Smooth muscle cell (in vitro differentiated cells): ENCODE results near the gene ARHGEF40. TPM values are rescaled to one million over a fixed set of nuclear protein-coding genes. Genes with fewer than 3 reads are reported as not detected.

Experiments used
- DNase-seq: peaks from one replicate; lab custom pipeline; 2025; ENCODE audit not compliant: unreplicated experiment; lab: John Stamatoyannopoulos, UW
- H2AFZ ChIP-seq: fragments of 200-600 bp; sonication (generic); 2 replicates; pipeline ENCODE4 v1.6.0; 2016; ENCODE audit warnings: antibody characterized with exemption, low read depth, mild to moderate bottlenecking
- H3F3A ChIP-seq: fragments of 200-600 bp; sonication (generic); 2 replicates; pipeline ENCODE4 v1.6.0; 2017; ENCODE audit warnings: antibody characterized with exemption, low read depth
- H3K27ac ChIP-seq: fragments of 200-600 bp; sonication (generic); 2 replicates; pipeline ENCODE4 v1.5.1; 2016; ENCODE audit warnings: low read depth, mild to moderate bottlenecking
- H3K27me3 ChIP-seq: fragments of 200-600 bp; sonication (generic); 2 replicates; pipeline ENCODE4 v1.6.1; 2016; ENCODE audit warnings: low read depth, mild to moderate bottlenecking
- H3K36me3 ChIP-seq: fragments of 200-600 bp; sonication (generic); 2 replicates; pipeline ENCODE4 v1.5.1; 2016; ENCODE audit warnings: low read depth
- H3K4me1 ChIP-seq: fragments of 200-600 bp; sonication (generic); 2 replicates; pipeline ENCODE4 v1.5.1; 2016; ENCODE audit warnings: low read depth
- H3K4me2 ChIP-seq: fragments of 200-600 bp; sonication (generic); 2 replicates; pipeline ENCODE4 v1.6.0; 2016; ENCODE audit warnings: mild to moderate bottlenecking
- H3K4me3 ChIP-seq: fragments of 200-600 bp; sonication (generic); 2 replicates; pipeline ENCODE4 v1.5.1; 2016; ENCODE audit warnings: mild to moderate bottlenecking
- H3K79me2 ChIP-seq: fragments of 200-600 bp; sonication (generic); 2 replicates; pipeline ENCODE4 v1.6.0; 2016; ENCODE audit warnings: low read depth, mild to moderate bottlenecking
- H3K9ac ChIP-seq: fragments of 200-600 bp; sonication (generic); 2 replicates; pipeline ENCODE4 v1.6.0; 2016; ENCODE audit warnings: low read depth
- H3K9me3 ChIP-seq: fragments of 200-600 bp; sonication (generic); replicated peaks from 2 replicates; pipeline ENCODE4 v1.5.1; 2016; ENCODE audit warnings: low read depth
- H4K20me1 ChIP-seq: fragments of 200-600 bp; sonication (generic); 2 replicates; pipeline ENCODE4 v1.6.0; 2016; ENCODE audit warnings: low read depth
- WGBS: methylation state at CpG from one replicate; pipeline ENCODE4 v1.1.7; 2016; ENCODE audit warnings: low lambda C conversion rate; 5-methylcytosine and 5-hydroxymethylcytosine counted together
- polyA plus RNA-seq: library from polyadenylated mRNA; unstranded; fragments of >200 nt; fragmentation: Nextera tagmentation; extraction: Ambion mirVana; gene quantifications from 2 replicates; pipeline ENCODE4 v1.2.1, GENCODE V29; 2016
- total RNA-seq: library from RNA; depleted of rRNA; stranded (reverse); fragments of >200 nt; gene quantifications from 2 replicates; pipeline ENCODE4 v1.2.3, GENCODE V29; 2014
- TF ChIP-seq, protein P1 (sequence below): fragments of 200-600 bp; sonication (generic); IDR thresholded peaks from 2 replicates; pipeline ENCODE4 v1.5.1; 2017; ENCODE audit warnings: borderline replicate concordance, mild to moderate bottlenecking, antibody characterized with exemption; ENCODE audit not compliant: insufficient read depth, poor library complexity, severe bottlenecking

The ARHGEF40 gene
- total and polyA plus RNA-seq, 2 experiments from 2014 or later = 67.8 to 74.4 TPM

DNA sequence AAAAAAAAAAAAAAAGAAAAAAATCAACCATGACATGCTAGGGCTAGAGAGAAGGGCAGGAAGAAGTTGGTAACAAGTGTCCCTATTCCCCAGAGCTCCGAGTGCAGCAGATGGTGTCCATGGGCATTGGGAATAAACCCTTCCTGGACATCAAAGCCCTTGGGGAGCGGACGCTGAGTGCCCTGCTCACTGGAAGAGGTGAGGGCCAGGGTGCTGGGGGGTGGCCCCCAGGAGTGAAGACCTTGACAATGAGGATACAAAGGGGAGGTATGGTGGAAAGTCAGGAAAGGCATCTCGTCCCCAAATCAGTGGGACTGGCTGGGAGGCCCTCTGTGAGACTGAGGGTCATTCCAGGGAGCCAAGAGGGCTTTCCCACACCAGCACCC, 16.8 kb downstream of the ARHGEF40 start:
- Histone ChIP-seq H3K79me2 (no peaks in the 10 kb centered on the region), H3K27ac (peak overlapping the region; percentile 90), H3K27me3 (no peaks in the 10 kb centered on the region), H3K9ac (peak overlapping the region; percentile 57), H3K4me2 (no peak overlapping the region), H3K9me3 (no peaks in the 10 kb centered on the region), H4K20me1 (peaks cover 34% of the 10 kb centered on the region), H3K4me3 (no peak overlapping the region), H2AFZ (no peak overlapping the region), H3F3A (peaks cover 70% of the 10 kb centered on the region), H3K4me1 (no peaks in the 10 kb centered on the region), H3K36me3 (peaks cover 4% of the 10 kb centered on the region)
- DNase-seq = no peak
- WGBS = 90% methylated on average over 4 of the region's 4 CpGs
- TF ChIP-seq, protein P1, sequence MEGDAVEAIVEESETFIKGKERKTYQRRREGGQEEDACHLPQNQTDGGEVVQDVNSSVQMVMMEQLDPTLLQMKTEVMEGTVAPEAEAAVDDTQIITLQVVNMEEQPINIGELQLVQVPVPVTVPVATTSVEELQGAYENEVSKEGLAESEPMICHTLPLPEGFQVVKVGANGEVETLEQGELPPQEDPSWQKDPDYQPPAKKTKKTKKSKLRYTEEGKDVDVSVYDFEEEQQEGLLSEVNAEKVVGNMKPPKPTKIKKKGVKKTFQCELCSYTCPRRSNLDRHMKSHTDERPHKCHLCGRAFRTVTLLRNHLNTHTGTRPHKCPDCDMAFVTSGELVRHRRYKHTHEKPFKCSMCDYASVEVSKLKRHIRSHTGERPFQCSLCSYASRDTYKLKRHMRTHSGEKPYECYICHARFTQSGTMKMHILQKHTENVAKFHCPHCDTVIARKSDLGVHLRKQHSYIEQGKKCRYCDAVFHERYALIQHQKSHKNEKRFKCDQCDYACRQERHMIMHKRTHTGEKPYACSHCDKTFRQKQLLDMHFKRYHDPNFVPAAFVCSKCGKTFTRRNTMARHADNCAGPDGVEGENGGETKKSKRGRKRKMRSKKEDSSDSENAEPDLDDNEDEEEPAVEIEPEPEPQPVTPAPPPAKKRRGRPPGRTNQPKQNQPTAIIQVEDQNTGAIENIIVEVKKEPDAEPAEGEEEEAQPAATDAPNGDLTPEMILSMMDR = no peak

DNA sequence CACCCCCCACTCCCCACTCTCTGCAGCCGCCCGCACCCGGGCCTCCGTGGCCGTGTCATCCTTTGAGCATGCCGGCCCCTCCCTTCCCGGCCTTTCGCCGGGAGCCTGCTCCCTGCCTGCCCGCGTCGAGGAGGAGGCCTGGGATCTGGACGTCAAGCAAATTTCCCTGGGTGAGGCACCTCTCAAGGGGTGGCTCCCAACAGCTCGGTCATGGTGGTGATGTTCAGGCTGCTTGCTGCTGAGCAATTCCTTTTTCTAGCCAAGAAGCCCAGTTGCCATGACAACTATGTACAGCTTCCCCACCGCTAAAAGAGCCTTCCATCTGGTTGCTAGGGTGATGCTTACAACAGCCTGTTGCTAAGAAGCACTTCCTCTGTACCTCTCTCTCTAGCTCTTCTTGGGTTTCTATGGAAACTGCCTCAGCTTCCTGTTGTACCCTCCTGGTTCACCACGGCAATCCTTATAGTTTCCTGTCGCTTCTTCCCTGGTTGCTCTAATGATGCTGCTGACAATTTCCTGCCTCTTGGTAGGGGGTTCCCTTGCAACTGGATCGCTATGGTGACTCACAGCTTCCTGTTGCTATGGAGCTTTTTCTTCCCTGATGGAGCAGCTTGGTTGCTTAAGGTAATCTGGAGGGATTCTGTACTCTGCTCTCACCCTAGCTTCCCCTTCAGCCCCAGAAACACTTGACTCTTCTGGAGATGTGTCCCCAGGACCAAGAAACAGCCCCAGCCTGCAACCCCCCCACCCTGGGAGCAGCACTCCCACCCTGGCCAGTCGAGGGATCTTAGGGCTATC, 17.4 kb downstream of the ARHGEF40 start:
- 31% methylated on average over 19 of the region's 19 CpGs for WGBS
- TF ChIP-seq, protein P1 = no peak
- no peak for DNase-seq
- no peak overlapping the region for H3K4me2 ChIP-seq
- no peaks in the 10 kb centered on the region for H3K27me3 ChIP-seq
- H4K20me1 ChIP-seq = peaks cover 28% of the 10 kb centered on the region
- H3F3A ChIP-seq = peaks cover 65% of the 10 kb centered on the region
- H3K4me3 ChIP-seq = no peak overlapping the region
- H3K79me2 ChIP-seq = no peaks in the 10 kb centered on the region
- peak overlapping the region; percentile 57 for H3K9ac ChIP-seq
- H3K9me3 ChIP-seq = no peaks in the 10 kb centered on the region
- no peak overlapping the region for H2AFZ ChIP-seq
- H3K27ac ChIP-seq = peak overlapping the region; percentile 90
- peaks cover 4% of the 10 kb centered on the region for H3K36me3 ChIP-seq
- H3K4me1 ChIP-seq = no peaks in the 10 kb centered on the region

DNA sequence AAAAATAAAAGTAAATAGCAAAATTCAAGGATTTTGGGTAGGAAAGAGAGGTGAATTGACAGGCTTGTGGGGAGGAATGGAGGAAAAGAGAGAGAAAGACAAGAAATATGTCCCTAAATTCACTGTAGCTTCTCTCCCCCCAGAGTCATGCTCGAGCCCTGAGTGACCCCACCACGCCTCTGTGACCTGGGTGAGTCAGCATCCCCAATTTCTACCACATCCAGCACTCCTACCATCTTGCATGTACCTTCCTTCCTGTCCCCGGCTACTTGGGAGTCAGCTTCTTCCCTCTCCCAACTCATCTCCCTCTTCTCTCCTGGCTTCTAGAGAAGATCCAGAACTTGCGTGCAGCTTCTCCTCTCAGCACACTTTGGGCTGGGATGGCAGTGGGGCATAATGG, 18.6 kb downstream of the ARHGEF40 start:
- Histone ChIP-seq H3K4me2 (no peak overlapping the region), H2AFZ (no peak overlapping the region), H3K9ac (no peak overlapping the region), H3K27me3 (no peaks in the 10 kb centered on the region), H3K36me3 (peaks cover 4% of the 10 kb centered on the region), H3K79me2 (no peaks in the 10 kb centered on the region), H3K9me3 (no peaks in the 10 kb centered on the region), H4K20me1 (peaks cover 29% of the 10 kb centered on the region), H3K4me1 (peaks cover 11% of the 10 kb centered on the region), H3K4me3 (no peak overlapping the region), H3K27ac (peak overlapping the region; percentile 90), H3F3A (peaks cover 60% of the 10 kb centered on the region)
- DNase-seq = no peak
- WGBS = 100% methylated on average over 4 of the region's 4 CpGs
- TF ChIP-seq, protein P1 = no peak

DNA sequence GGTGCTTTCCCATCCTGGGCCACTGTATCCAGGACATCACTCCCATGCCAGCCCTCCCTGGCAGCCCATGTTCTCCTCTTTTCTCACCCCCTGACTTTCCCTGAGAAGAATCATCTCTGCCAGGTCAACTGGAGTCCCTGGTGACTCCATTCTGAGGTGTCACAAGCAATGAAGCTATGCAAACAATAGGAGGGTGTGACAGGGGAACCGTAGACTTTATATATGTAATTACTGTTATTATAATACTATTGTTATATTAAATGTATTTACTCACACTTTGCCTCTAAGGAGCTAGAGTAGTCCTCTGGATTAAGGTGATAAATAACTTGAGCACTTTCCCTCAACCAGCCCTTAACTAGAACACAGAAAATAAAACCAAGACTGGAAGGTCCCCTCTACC, 19.2 kb downstream of the ARHGEF40 start:
- no peaks in the 10 kb centered on the region for H3K27me3 ChIP-seq
- DNase-seq = no peak
- H3K9me3 ChIP-seq = no peaks in the 10 kb centered on the region
- no peak overlapping the region for H3K4me3 ChIP-seq
- H3K4me2 ChIP-seq = no peak overlapping the region
- no peak overlapping the region for H3K9ac ChIP-seq
- TF ChIP-seq, protein P1 = no peak
- H3K36me3 ChIP-seq = peaks cover under 1% of the 10 kb centered on the region
- peaks cover 17% of the 10 kb centered on the region for H3K4me1 ChIP-seq
- H3K27ac ChIP-seq = peak overlapping the region; percentile 90
- 92% methylated on average over 1 of the region's 1 CpG for WGBS
- H3K79me2 ChIP-seq = no peaks in the 10 kb centered on the region
- peaks cover 29% of the 10 kb centered on the region for H4K20me1 ChIP-seq
- peaks cover 66% of the 10 kb centered on the region for H3F3A ChIP-seq
- no peak overlapping the region for H2AFZ ChIP-seq
